ENCODE results near the gene NRL.

- no peak for TF ChIP-seq MAX (IDR thresholded peaks at IDR 0.05)
- TF ChIP-seq EGR1 (IDR thresholded peaks at IDR 0.05; ENCODE audit: low read depth): no peak
- TF ChIP-seq CTCF (IDR thresholded peaks at IDR 0.05 in 2 of 3, conservative IDR thresholded peaks at IDR 0.05 in 1 of 3; ENCODE audit: borderline replicate concordance in 1 of 3, insufficient read depth in 1 of 3, low read depth in 2 of 3, low read length in 2 of 3): peak in 1 of 3 experiments; percentile 62; a peak in 3 of 6 replicates
- no peak for TF ChIP-seq EZH2 (IDR thresholded peaks at IDR 0.05)
- peak; percentile 96 for TF ChIP-seq POLR2A (IDR thresholded peaks at IDR 0.05; ENCODE audit: borderline replicate concordance, extremely low read depth, insufficient read depth, insufficient read length)
- TF ChIP-seq ZFX (IDR thresholded peaks at IDR 0.05): peak; percentile 93
- TF ChIP-seq TCF7L2 (IDR thresholded peaks at IDR 0.05; ENCODE audit: borderline replicate concordance, extremely low read depth, insufficient read depth, insufficient read length): no peak
- TF ChIP-seq YY1 (IDR thresholded peaks at IDR 0.05; ENCODE audit: extremely low read depth, insufficient replicate concordance, low read depth, low read length): peak; percentile 13
- no peak for TF ChIP-seq ATF3 (IDR thresholded peaks at IDR 0.05)
- TF ChIP-seq POLR2AphosphoS5 (IDR thresholded peaks at IDR 0.05; ENCODE audit: low read depth, low read length): peak; percentile 92
- TF ChIP-seq EZH2phosphoT487 (IDR thresholded peaks at IDR 0.05; ENCODE audit: borderline replicate concordance): no peak
- no peak for TF ChIP-seq SIN3A (IDR thresholded peaks at IDR 0.05; ENCODE audit: low read depth)
Observed at GRCh38 chr14:24141097-24141880, 26.5 kb upstream of the NRL start, which contains the start of gene EMC9.

Measured in HCT116 (cell line).